Neural cell (in vitro differentiated cells): ENCODE data around the gene TPH2. TPM values are rescaled to one million over a fixed set of nuclear protein-coding genes. Genes with fewer than 3 reads are reported as not detected.

Source experiments
- H2AFZ ChIP-seq: fragments of 200-600, 300-800 bp; sonication (generic), shearing (Covaris generic); 2 replicates; pipeline ENCODE4 v1.6.0; 2014; ENCODE audit warnings: low read depth, mild to moderate bottlenecking, antibody characterized with exemption, low read length, moderate library complexity
- H3F3A ChIP-seq: fragments of 200-600 bp; shearing (Covaris generic); 2 replicates; pipeline ENCODE4 v1.6.1; 2016; ENCODE audit warnings: mild to moderate bottlenecking, moderate library complexity, mixed read lengths, antibody characterized with exemption, low read length; ENCODE audit not compliant: insufficient read depth, poor library complexity, severe bottlenecking
- H3K27ac ChIP-seq: fragments of 200-600, 300-800 bp; sonication (generic), shearing (Covaris generic); 2 replicates; pipeline ENCODE4 v1.5.1; 2014; ENCODE audit warnings: mild to moderate bottlenecking, low read length, moderate library complexity
- H3K27me3 ChIP-seq: fragments of 300-800, 200-600 bp; sonication (generic), shearing (Covaris generic); 2 replicates; pipeline ENCODE4 v1.6.0; 2014; ENCODE audit warnings: mild to moderate bottlenecking, low read depth, low read length, moderate library complexity; ENCODE audit not compliant: insufficient read depth
- H3K36me3 ChIP-seq: fragments of 300-800, 200-600 bp; sonication (generic), shearing (Covaris generic); 2 replicates; pipeline ENCODE4 v1.5.1; 2014; ENCODE audit warnings: mild to moderate bottlenecking, antibody characterized with exemption, low read length, moderate library complexity; ENCODE audit not compliant: insufficient read depth
- H3K4me2 ChIP-seq: fragments of 300-800, 200-600 bp; sonication (generic), shearing (Covaris generic); 2 replicates; pipeline ENCODE4 v1.6.0; 2014; ENCODE audit warnings: mild to moderate bottlenecking, low read length
- H3K4me3 ChIP-seq: fragments of 300-800, 200-600 bp; sonication (generic), shearing (Covaris generic); 2 replicates; pipeline ENCODE4 v1.5.1; 2014; ENCODE audit warnings: mild to moderate bottlenecking, low read length, moderate library complexity
- H3K79me2 ChIP-seq: fragments of 200-600 bp; shearing (Covaris generic); replicated peaks from 2 replicates; pipeline ENCODE4 v1.6.0; 2014; ENCODE audit warnings: mild to moderate bottlenecking, low read length, moderate library complexity; ENCODE audit not compliant: insufficient read depth
- H3K9ac ChIP-seq: fragments of 300-800, 200-600 bp; sonication (generic), shearing (Covaris generic); 2 replicates; pipeline ENCODE4 v1.6.1; 2016; ENCODE audit warnings: mild to moderate bottlenecking, low read length, mixed read lengths
- H3K9me2 ChIP-seq: fragments of 200-600 bp; shearing (Covaris generic); 2 replicates; pipeline ENCODE4 v1.6.1; 2016; ENCODE audit warnings: mild to moderate bottlenecking, low read length, mixed read lengths; ENCODE audit not compliant: insufficient read depth
- H3K9me3 ChIP-seq: fragments of 200-600, 300-800 bp; sonication (generic), shearing (Covaris generic); 2 replicates; pipeline ENCODE4 v1.6.1; 2016; ENCODE audit warnings: mild to moderate bottlenecking, mixed run types, low read length, moderate library complexity, mixed read lengths
- H4K20me1 ChIP-seq: fragments of 200-600 bp; shearing (Covaris generic); 2 replicates; pipeline ENCODE4 v1.6.1; 2016; ENCODE audit warnings: mild to moderate bottlenecking, mixed run types; ENCODE audit not compliant: insufficient read depth
- CTCF ChIP-seq: fragments of 450-650 bp; IDR thresholded peaks from 2 replicates; pipeline ENCODE4 v1.5.1; 2014; ENCODE audit warnings: antibody characterized with exemption, mild to moderate bottlenecking, moderate library complexity; ENCODE audit not compliant: poor library complexity, severe bottlenecking
- EP300 ChIP-seq: fragments of 450-650 bp; conservative IDR thresholded peaks from 2 replicates; pipeline ENCODE4 v1.6.1; 2014; ENCODE audit warnings: antibody characterized with exemption, mild to moderate bottlenecking, moderate library complexity; ENCODE audit not compliant: poor library complexity, severe bottlenecking
- EZH2 ChIP-seq: fragments of 200-600, 300-800 bp; shearing (Covaris generic), sonication (generic); IDR thresholded peaks from 2 replicates; pipeline ENCODE4 v1.6.1; 2014; ENCODE audit warnings: antibody characterized with exemption, low read length, borderline replicate concordance, mild to moderate bottlenecking; ENCODE audit not compliant: insufficient read depth, poor library complexity, severe bottlenecking
- MXI1 ChIP-seq: fragments of 450-650 bp; conservative IDR thresholded peaks from 2 replicates; pipeline ENCODE4 v1.6.1; 2014; ENCODE audit warnings: antibody characterized with exemption, mild to moderate bottlenecking; ENCODE audit not compliant: poor library complexity, severe bottlenecking
- POLR2AphosphoS5 ChIP-seq: IDR thresholded peaks from 2 replicates; pipeline ENCODE4 v1.6.1; 2012
- RAD21 ChIP-seq: fragments of 450-650 bp; conservative IDR thresholded peaks from 2 replicates; pipeline ENCODE4 v1.6.1; 2014; ENCODE audit warnings: antibody characterized with exemption, mild to moderate bottlenecking, moderate library complexity
- REST ChIP-seq: IDR thresholded peaks from 2 replicates; pipeline ENCODE4 v1.6.1; 2012; ENCODE audit warnings: borderline replicate concordance
- SMC3 ChIP-seq: fragments of 450-650 bp; conservative IDR thresholded peaks from 2 replicates; pipeline ENCODE4 v1.6.1; 2014; ENCODE audit warnings: antibody characterized with exemption, mild to moderate bottlenecking, moderate library complexity; ENCODE audit not compliant: poor library complexity
- TAF1 ChIP-seq: IDR thresholded peaks from 2 replicates; pipeline ENCODE4 v1.6.1; 2012; ENCODE audit warnings: low read depth
- polyA plus RNA-seq: library from polyadenylated mRNA; depleted of rRNA; stranded (reverse); fragments of >200 nt; gene quantifications from 2 replicates; pipeline ENCODE4 v1.2.3, GENCODE V29; 2014

TPH2 gene
- polyA plus RNA-seq, 1 donor from 2014 or later, result 0.33 TPM

GRCh38 chr12:72018036-72018435 is 79.4 kb downstream of the TPH2 start:
- Histone ChIP-seq H3K27me3 (no peaks in the 10 kb centered on the region), H3K9me2 (no peaks in the 10 kb centered on the region), H3F3A (no peaks in the 10 kb centered on the region), H3K79me2 (no peaks in the 10 kb centered on the region), H4K20me1 (no peaks in the 10 kb centered on the region), H2AFZ (no peak overlapping the region), H3K9ac (no peak overlapping the region), H3K9me3 (no peaks in the 10 kb centered on the region), H3K4me3 (no peak overlapping the region), H3K27ac (no peak overlapping the region), H3K36me3 (no peaks in the 10 kb centered on the region), H3K4me2 (no peak overlapping the region)
- TF ChIP-seq MXI1, result no peak
- no peak for TF ChIP-seq TAF1
- no peak for TF ChIP-seq POLR2AphosphoS5
- TF ChIP-seq EP300, result no peak
- no peak for TF ChIP-seq SMC3
- no peak for TF ChIP-seq REST
- TF ChIP-seq EZH2, result no peak
- TF ChIP-seq CTCF, result no peak
- TF ChIP-seq RAD21, result no peak

GRCh38 chr12:72024613-72025012 is 86.0 kb downstream of the TPH2 start:
- no peaks in the 10 kb centered on the region for H3F3A ChIP-seq
- H2AFZ ChIP-seq, result no peak overlapping the region
- H3K9ac ChIP-seq, result no peak overlapping the region
- no peaks in the 10 kb centered on the region for H3K27me3 ChIP-seq
- H3K9me2 ChIP-seq, result no peaks in the 10 kb centered on the region
- H3K4me3 ChIP-seq, result no peak overlapping the region
- H3K4me2 ChIP-seq, result no peak overlapping the region
- no peak for TF ChIP-seq MXI1
- TF ChIP-seq EZH2, result no peak
- TF ChIP-seq TAF1, result no peak
- H3K79me2 ChIP-seq, result no peaks in the 10 kb centered on the region
- H3K27ac ChIP-seq, result no peak overlapping the region
- no peaks in the 10 kb centered on the region for H3K36me3 ChIP-seq
- no peaks in the 10 kb centered on the region for H3K9me3 ChIP-seq
- H4K20me1 ChIP-seq, result no peaks in the 10 kb centered on the region

GRCh38 chr12:72025524-72025923 is 86.9 kb downstream of the TPH2 start:
- no peaks in the 10 kb centered on the region for H3K79me2 ChIP-seq
- no peaks in the 10 kb centered on the region for H3K36me3 ChIP-seq
- no peak overlapping the region for H3K27ac ChIP-seq
- no peaks in the 10 kb centered on the region for H3K9me3 ChIP-seq
- H3K9ac ChIP-seq, result no peak overlapping the region
- no peak overlapping the region for H3K4me3 ChIP-seq
- H3K27me3 ChIP-seq, result no peaks in the 10 kb centered on the region
- no peak overlapping the region for H3K4me2 ChIP-seq
- no peaks in the 10 kb centered on the region for H4K20me1 ChIP-seq
- H3K9me2 ChIP-seq, result no peaks in the 10 kb centered on the region
- no peak overlapping the region for H2AFZ ChIP-seq
- TF ChIP-seq EP300, result no peak
- TF ChIP-seq CTCF, result no peak
- TF ChIP-seq SMC3, result no peak
- TF ChIP-seq TAF1, result no peak
- H3F3A ChIP-seq, result no peaks in the 10 kb centered on the region
